HCT116 (cell line): ENCODE data around the gene FBXL2. TPM values are rescaled to one million over a fixed set of nuclear protein-coding genes. Genes with fewer than 3 reads are reported as not detected.
"Not testable (repeated sequence)": the region's sequence is repeated elsewhere in the genome, so short reads cannot be mapped to it uniquely, and the experiment has no call there.

Experiments
- ATAC-seq: fragments of 200-7000 bp; cut with Tn5 transposase; 2 replicates; pipeline ENCODE4 v1.9.1; 2020; ENCODE audit warnings: mild to moderate bottlenecking, moderate library complexity
- BruUV-seq: library from RNA; stranded (reverse); fragments of 400-500 nt; replicated peaks from 2 replicates; lab custom pipeline; 2021; lab: Mats Ljungman, UMichigan
- CTCF ChIA-PET: fragments of 300-600 bp; sonication (Branson Sonifier 250); formaldehyde crosslinking; loops from one replicate; lab custom pipeline; 2021; ENCODE audit warnings: antibody characterized with exemption; lab: Charles Lee
- POLR2A ChIA-PET: fragments of 300-600, 350-600 bp; sonication (Branson Sonifier 250); formaldehyde crosslinking; loops from one replicate; lab custom pipeline; 2021; ENCODE audit warnings: antibody characterized with exemption; lab: Charles Lee
- RAD21 ChIA-PET, 2 experiments: fragments of 300-600 bp; sonication (Branson Sonifier 250); formaldehyde crosslinking; loops; one replicate each; lab custom pipeline; 2023; ENCODE audit warnings: low total read pairs in 2 of 2; ENCODE audit not compliant: uncharacterized antibody in 2 of 2, unreplicated experiment in 2 of 2, low non-redundant PET in 1 of 2; lab: Charles Lee
- DNase-seq: peaks from one replicate; pipeline ENCODE4 v3.0.0-alpha.2; 2010; ENCODE audit warnings: low read depth, low spot score
- H2AFZ ChIP-seq: fragments of 200-600 bp; shearing (Covaris generic), sonication (generic); 2 replicates; pipeline ENCODE4 v1.6.1; 2017; ENCODE audit warnings: low read depth, mixed run types, mixed read lengths, antibody characterized with exemption, low read length; ENCODE audit not compliant: poor library complexity, severe bottlenecking
- H3K27ac ChIP-seq: 2 replicates; pipeline ENCODE4 v1.5.1; 2012; ENCODE audit warnings: low read depth, low read length
- H3K27me3 ChIP-seq: fragments of 200-600 bp; sonication (generic); 2 replicates; pipeline ENCODE4 v1.6.1; 2016; ENCODE audit warnings: mixed run types, low read length, mixed read lengths; ENCODE audit not compliant: insufficient read depth
- H3K36me3 ChIP-seq, 2 experiments: fragments of 200-500 bp in 1 of 2; fragments of 200-600 bp in 1 of 2; sonication (Bioruptor generic) in 1 of 2; sonication (generic) in 1 of 2; 2 replicates each; pipeline versions ENCODE4 v1.5.1 to v1.6.1; 2014 to 2016; ENCODE audit warnings: low read length in 2 of 2, inconsistent platforms in 1 of 2, mixed read lengths in 1 of 2, mixed run types in 1 of 2; ENCODE audit not compliant: insufficient read depth in 2 of 2, control insufficient read depth in 1 of 2
- H3K4me1 ChIP-seq, 2 experiments: fragments of 200-600 bp in 1 of 2; sonication (generic) in 1 of 2; 2 replicates each; pipeline versions ENCODE4 v1.5.1 to v1.6.1; 2012 to 2017; ENCODE audit warnings: low read length in 2 of 2, inconsistent platforms in 1 of 2, mild to moderate bottlenecking in 1 of 2, mixed read lengths in 1 of 2, mixed run types in 1 of 2, moderate library complexity in 1 of 2; ENCODE audit not compliant: insufficient read depth in 2 of 2, control insufficient read depth in 1 of 2
- H3K4me2 ChIP-seq: fragments of 200-600 bp; sonication (generic); 2 replicates; pipeline ENCODE4 v1.6.1; 2017; ENCODE audit warnings: mixed run types, low read length, mixed read lengths
- H3K4me3 ChIP-seq, 2 experiments: fragments of 200-600 bp in 1 of 2; sonication (generic) in 1 of 2; replicated peaks in 1 of 2; 2 replicates each; pipeline ENCODE4 v1.5.1; 2011 to 2016; ENCODE audit warnings: low read length in 2 of 2, control low read depth in 1 of 2, low read depth in 1 of 2, mild to moderate bottlenecking in 1 of 2, mixed read lengths in 1 of 2, mixed run types in 1 of 2
- H3K79me2 ChIP-seq: fragments of 200-600 bp; sonication (generic); 2 replicates; pipeline ENCODE4 v1.6.1; 2017; ENCODE audit warnings: mild to moderate bottlenecking, mixed run types, low read length, moderate library complexity, mixed read lengths; ENCODE audit not compliant: insufficient read depth
- H3K9ac ChIP-seq: fragments of 200-600 bp; sonication (generic); 2 replicates; pipeline ENCODE4 v1.6.1; 2016; ENCODE audit warnings: low read length, mixed read lengths
- H3K9me2 ChIP-seq: fragments of 200-600 bp; sonication (generic), shearing (Covaris generic); 2 replicates; pipeline ENCODE4 v1.6.1; 2017; ENCODE audit warnings: mixed run types, mild to moderate bottlenecking, moderate library complexity; ENCODE audit not compliant: insufficient read depth
- H3K9me3 ChIP-seq, 2 experiments: fragments of 200-500 bp in 1 of 2; fragments of 200-600 bp in 1 of 2; sonication (Bioruptor generic) in 1 of 2; sonication (generic) in 1 of 2; 2 replicates each; pipeline ENCODE4 v1.6.1; 2014 to 2017; ENCODE audit warnings: low read length in 2 of 2, mixed read lengths in 2 of 2, inconsistent platforms in 1 of 2, low read depth in 1 of 2, mild to moderate bottlenecking in 1 of 2, mixed run types in 1 of 2, moderate library complexity in 1 of 2; ENCODE audit not compliant: control insufficient read depth in 1 of 2, insufficient read depth in 1 of 2
- H4K20me1 ChIP-seq: fragments of 200-600 bp; sonication (generic), shearing (Covaris generic); 2 replicates; pipeline ENCODE4 v1.6.1; 2017; ENCODE audit warnings: mixed run types, mild to moderate bottlenecking, moderate library complexity; ENCODE audit not compliant: insufficient read depth
- CBX3 ChIP-seq: IDR thresholded peaks from 2 replicates; pipeline ENCODE4 v1.6.1; 2012; ENCODE audit warnings: low read depth
- ELF1 ChIP-seq: IDR thresholded peaks from 2 replicates; pipeline ENCODE4 v1.6.1; 2012; ENCODE audit warnings: low read depth, borderline replicate concordance
- YY1 ChIP-seq: IDR thresholded peaks from 2 replicates; pipeline ENCODE4 v1.6.1; 2011; ENCODE audit warnings: low read length, low read depth, moderate library complexity, mild to moderate bottlenecking; ENCODE audit not compliant: insufficient replicate concordance; ENCODE audit errors: extremely low read depth
- ZBTB33 ChIP-seq: IDR thresholded peaks from 2 replicates; pipeline ENCODE4 v1.6.1; 2011; ENCODE audit warnings: mild to moderate bottlenecking, low read length, moderate library complexity; ENCODE audit not compliant: insufficient replicate concordance; ENCODE audit errors: extremely low read depth
- ZFX ChIP-seq: fragments of 450-650 bp; IDR thresholded peaks from 2 replicates; pipeline ENCODE4 v1.6.1; 2017
- intact Hi-C: fragments of 100-400 bp; cut with micrococcal nuclease; formaldehyde crosslinking; loops from 2 replicates; pipeline ENCODE4 v1.10.0; 2022
- total RNA-seq: library from RNA; stranded (reverse); gene quantifications from one replicate; pipeline ENCODE4 v1.2.1, GENCODE V29; 2021; ENCODE audit not compliant: unreplicated experiment

Gene FBXL2
- total RNA-seq, 1 experiment from 2014 or later, result 12.8 TPM

GRCh38 chr3:33334364-33334763 is 57.1 kb downstream of the FBXL2 start:
- Histone ChIP-seq H3K9me2 (no peaks in the 10 kb centered on the region), H3K4me2 (no peak overlapping the region), H3K4me3 (no peak overlapping the region), H3K4me1 (no peaks in the 10 kb centered on the region), H2AFZ (no peak overlapping the region), H3K27ac (no peak overlapping the region), H3K9ac (no peak overlapping the region), H4K20me1 (no peaks in the 10 kb centered on the region), H3K79me2 (no peaks in the 10 kb centered on the region), H3K36me3 (no peaks in the 10 kb centered on the region), H3K9me3 (peaks cover 0 to 3% of the 10 kb centered on the region in 2 experiments; a peak in 1 of 4 replicates), H3K27me3 (no peaks in the 10 kb centered on the region)
- intact Hi-C loops, result no loop called here
- DNase-seq (no peak), ATAC-seq (no peak)
- TF ChIP-seq ELF1, result no peak
- no peak for TF ChIP-seq YY1
- no peak for TF ChIP-seq ZBTB33
- TF ChIP-seq CBX3, result no peak
- TF ChIP-seq ZFX, result no peak
- CTCF ChIA-PET, result no interaction called here
- RAD21 ChIA-PET, result no interaction called here
- no TSS peak for BruUV-seq
- POLR2A ChIA-PET, result no interaction called here

GRCh38 chr3:33338936-33339465 is 61.8 kb downstream of the FBXL2 start:
- CTCF ChIA-PET, POLR2A ChIA-PET, H3K4me2 ChIP-seq, H3K27ac ChIP-seq, H3K9me3 ChIP-seq, RAD21 ChIA-PET, H4K20me1 ChIP-seq, H2AFZ ChIP-seq, H3K27me3 ChIP-seq, H3K36me3 ChIP-seq, H3K4me3 ChIP-seq, ATAC-seq, H3K79me2 ChIP-seq, H3K4me1 ChIP-seq, BruUV-seq, H3K9me2 ChIP-seq, H3K9ac ChIP-seq, DNase-seq, intact Hi-C loops: not testable (repeated sequence)
